Peyer's patch (tissue), 4 donors: Measurements from ENCODE around the gene CTSH.

Experiments used
- POLR2A ChIP-seq, 2 donors: fragments of 450-650 bp; IDR thresholded peaks; one replicate each; pipeline ENCODE4 v1.5.1; 2017; ENCODE audit warnings: antibody characterized with exemption in 2 of 2, mild to moderate bottlenecking in 2 of 2, moderate library complexity in 2 of 2
- TF ChIP-seq, protein P1 (sequence below), 6 experiments: fragments of 450-650 bp in 4 of 6; fragments of 200-600 bp in 2 of 6; sonication (generic) in 1 of 6; IDR thresholded peaks; one replicate each; pipeline ENCODE4 v1.5.1; 2017 to 2019; ENCODE audit warnings: antibody characterized with exemption in 6 of 6, mild to moderate bottlenecking in 3 of 6, moderate library complexity in 1 of 6

DNA sequence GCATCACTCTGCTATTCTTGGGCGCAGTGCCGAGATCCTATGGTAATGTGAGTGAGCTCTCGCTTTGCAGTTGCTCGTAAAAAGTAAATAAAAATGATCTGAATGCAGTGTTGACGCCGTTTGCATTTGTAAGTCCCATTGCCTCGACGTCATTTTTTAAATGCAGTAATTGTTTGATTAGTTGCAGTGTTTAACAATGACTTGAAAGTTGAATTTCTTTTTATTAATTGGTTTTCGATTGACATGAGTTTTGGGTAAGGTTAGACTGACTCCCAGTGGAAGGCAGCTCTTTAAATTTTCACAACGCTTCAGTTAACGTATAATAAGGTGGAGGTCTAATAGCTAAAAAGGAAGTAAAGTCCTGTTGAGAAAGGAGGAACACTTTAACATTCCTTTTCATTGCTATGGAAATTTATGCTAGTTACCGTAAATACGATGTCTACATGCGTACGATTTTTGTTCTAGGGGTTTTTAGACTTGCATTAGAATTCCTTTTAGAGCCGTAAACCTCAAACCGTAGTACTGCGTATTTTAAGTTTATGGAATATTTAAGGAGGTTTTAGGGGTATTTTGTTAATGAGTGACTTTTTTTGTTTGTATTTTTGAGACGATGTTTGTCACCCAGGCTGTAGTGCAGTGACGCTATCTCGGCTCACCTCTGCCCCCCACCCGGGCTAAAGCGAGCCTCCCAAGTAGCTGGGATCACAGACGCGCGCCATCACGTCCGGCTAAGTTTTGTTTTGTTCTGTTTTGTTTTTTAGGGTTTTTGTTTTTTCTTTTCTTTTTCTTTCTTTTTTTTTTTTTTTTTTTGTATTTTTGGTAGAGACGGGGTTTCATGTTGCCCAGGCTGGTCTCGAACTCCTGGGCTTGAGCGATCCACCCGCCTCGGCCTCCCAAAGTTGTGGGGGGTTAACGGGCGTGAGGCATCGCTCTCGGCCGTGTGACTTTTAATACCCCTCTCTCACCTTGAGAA is 70.8 kb downstream of the CTSH start:
- TF ChIP-seq, protein P1, sequence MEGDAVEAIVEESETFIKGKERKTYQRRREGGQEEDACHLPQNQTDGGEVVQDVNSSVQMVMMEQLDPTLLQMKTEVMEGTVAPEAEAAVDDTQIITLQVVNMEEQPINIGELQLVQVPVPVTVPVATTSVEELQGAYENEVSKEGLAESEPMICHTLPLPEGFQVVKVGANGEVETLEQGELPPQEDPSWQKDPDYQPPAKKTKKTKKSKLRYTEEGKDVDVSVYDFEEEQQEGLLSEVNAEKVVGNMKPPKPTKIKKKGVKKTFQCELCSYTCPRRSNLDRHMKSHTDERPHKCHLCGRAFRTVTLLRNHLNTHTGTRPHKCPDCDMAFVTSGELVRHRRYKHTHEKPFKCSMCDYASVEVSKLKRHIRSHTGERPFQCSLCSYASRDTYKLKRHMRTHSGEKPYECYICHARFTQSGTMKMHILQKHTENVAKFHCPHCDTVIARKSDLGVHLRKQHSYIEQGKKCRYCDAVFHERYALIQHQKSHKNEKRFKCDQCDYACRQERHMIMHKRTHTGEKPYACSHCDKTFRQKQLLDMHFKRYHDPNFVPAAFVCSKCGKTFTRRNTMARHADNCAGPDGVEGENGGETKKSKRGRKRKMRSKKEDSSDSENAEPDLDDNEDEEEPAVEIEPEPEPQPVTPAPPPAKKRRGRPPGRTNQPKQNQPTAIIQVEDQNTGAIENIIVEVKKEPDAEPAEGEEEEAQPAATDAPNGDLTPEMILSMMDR (IDR thresholded peaks at IDR 0.05), result no peak
- no peak for TF ChIP-seq POLR2A (IDR thresholded peaks at IDR 0.05)
